Neural cell (in vitro differentiated cells): ENCODE measurements around the gene IRF7.

Experiments
- EP300 ChIP-seq: fragments of 450-650 bp; conservative IDR thresholded peaks from 2 replicates; pipeline ENCODE4 v1.6.1; 2014; ENCODE audit warnings: antibody characterized with exemption, mild to moderate bottlenecking, moderate library complexity; ENCODE audit not compliant: poor library complexity, severe bottlenecking
- EZH2 ChIP-seq: fragments of 200-600, 300-800 bp; shearing (Covaris generic), sonication (generic); IDR thresholded peaks from 2 replicates; pipeline ENCODE4 v1.6.1; 2014; ENCODE audit warnings: antibody characterized with exemption, low read length, borderline replicate concordance, mild to moderate bottlenecking; ENCODE audit not compliant: insufficient read depth, poor library complexity, severe bottlenecking
- MXI1 ChIP-seq: fragments of 450-650 bp; conservative IDR thresholded peaks from 2 replicates; pipeline ENCODE4 v1.6.1; 2014; ENCODE audit warnings: antibody characterized with exemption, mild to moderate bottlenecking; ENCODE audit not compliant: poor library complexity, severe bottlenecking
- POLR2AphosphoS5 ChIP-seq: IDR thresholded peaks from 2 replicates; pipeline ENCODE4 v1.6.1; 2012
- RAD21 ChIP-seq: fragments of 450-650 bp; conservative IDR thresholded peaks from 2 replicates; pipeline ENCODE4 v1.6.1; 2014; ENCODE audit warnings: antibody characterized with exemption, mild to moderate bottlenecking, moderate library complexity
- TAF1 ChIP-seq: IDR thresholded peaks from 2 replicates; pipeline ENCODE4 v1.6.1; 2012; ENCODE audit warnings: low read depth
- TF ChIP-seq, protein P1 (sequence below): fragments of 450-650 bp; IDR thresholded peaks from 2 replicates; pipeline ENCODE4 v1.5.1; 2014; ENCODE audit warnings: antibody characterized with exemption, mild to moderate bottlenecking, moderate library complexity; ENCODE audit not compliant: poor library complexity, severe bottlenecking

DNA sequence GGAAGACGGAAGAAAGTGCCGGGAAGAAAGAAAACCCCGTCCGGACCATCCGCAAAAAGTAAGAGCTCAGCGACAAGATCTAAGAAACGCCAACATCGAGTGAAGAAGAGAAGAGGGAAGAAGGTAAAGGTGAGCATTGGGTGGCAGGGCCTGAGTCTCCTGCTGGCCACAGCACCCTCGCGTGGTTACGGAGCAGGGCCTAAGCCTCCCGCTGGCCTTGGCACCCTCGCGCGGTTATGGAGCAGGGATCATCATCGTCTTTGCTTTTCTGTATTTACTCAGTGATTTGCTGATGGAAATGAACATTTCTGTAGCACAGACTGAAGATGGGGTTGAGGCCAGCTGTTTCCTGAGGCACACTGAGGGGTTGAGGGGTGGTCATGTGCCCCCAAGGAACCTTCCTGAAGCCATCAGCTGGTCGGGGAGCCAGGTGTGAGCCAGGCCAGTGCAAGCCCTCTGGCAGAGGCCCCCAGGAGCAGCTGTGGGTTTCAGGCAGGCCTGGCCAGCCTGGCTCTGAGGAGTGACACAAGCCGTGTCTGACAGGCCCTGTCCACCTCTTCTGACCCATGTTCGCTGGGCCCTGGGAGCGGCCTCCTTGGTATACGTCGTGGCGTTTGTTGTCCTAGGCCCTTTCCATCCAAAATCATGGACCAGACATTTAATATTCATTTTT is 14.0 kb downstream of the IRF7 start:
- TF ChIP-seq EZH2: no peak
- TF ChIP-seq, protein P1, sequence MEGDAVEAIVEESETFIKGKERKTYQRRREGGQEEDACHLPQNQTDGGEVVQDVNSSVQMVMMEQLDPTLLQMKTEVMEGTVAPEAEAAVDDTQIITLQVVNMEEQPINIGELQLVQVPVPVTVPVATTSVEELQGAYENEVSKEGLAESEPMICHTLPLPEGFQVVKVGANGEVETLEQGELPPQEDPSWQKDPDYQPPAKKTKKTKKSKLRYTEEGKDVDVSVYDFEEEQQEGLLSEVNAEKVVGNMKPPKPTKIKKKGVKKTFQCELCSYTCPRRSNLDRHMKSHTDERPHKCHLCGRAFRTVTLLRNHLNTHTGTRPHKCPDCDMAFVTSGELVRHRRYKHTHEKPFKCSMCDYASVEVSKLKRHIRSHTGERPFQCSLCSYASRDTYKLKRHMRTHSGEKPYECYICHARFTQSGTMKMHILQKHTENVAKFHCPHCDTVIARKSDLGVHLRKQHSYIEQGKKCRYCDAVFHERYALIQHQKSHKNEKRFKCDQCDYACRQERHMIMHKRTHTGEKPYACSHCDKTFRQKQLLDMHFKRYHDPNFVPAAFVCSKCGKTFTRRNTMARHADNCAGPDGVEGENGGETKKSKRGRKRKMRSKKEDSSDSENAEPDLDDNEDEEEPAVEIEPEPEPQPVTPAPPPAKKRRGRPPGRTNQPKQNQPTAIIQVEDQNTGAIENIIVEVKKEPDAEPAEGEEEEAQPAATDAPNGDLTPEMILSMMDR: no peak
- TF ChIP-seq TAF1: no peak
- no peak for TF ChIP-seq POLR2AphosphoS5
- TF ChIP-seq RAD21: no peak
- no peak for TF ChIP-seq EP300
- TF ChIP-seq MXI1: no peak
